Hepatic stellate cell (primary cell): ENCODE results near the gene CNOT4.
"Not testable (repeated sequence)": the region's sequence is repeated elsewhere in the genome, so short reads cannot be mapped to it uniquely, and the experiment has no call there.

ENCODE experiments used
- DNase-seq: peaks from one replicate; pipeline ENCODE4 v3.0.0; 2011; ENCODE audit warnings: low spot score

CNOT4 gene

DNA sequence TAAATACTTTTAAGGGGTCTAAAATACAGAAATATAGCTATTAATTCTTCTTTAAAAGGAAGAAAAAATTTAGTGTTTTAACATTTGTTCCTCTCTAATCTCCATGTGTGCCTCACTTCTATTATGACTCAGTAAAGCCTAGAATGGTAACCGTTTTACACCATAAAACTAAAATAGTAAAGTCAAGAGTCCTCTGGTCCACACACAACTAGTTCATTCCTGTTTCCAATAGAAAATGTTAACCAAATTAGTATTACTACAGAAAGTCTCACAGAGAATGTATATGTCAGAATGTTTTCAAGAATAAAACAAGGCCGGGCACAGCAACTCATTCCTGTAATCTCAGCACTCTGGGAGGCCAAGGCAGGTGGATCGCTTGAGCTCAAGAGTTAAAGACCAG is 55.8 kb downstream of the CNOT4 start:
- no peak for DNase-seq

DNA sequence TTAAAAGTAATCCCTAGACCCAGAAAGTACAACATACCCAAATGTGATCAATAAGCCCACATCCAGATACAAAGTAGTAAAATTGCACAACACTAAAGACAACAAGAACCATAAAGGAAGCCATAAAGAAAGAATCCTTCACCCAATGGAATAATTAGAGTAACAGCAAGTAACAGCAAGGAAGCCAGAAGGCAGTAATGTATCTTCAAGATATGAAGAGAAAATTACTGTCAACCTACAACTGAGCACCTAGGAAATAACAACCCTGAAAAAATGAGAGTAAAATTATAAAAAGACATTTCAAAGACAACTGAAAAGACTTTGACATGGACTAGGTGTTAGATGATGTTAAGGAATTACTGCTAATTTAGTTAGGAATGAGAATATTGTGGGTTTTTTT is 60.5 kb downstream of the CNOT4 start:
- DNase-seq: no peak

DNA sequence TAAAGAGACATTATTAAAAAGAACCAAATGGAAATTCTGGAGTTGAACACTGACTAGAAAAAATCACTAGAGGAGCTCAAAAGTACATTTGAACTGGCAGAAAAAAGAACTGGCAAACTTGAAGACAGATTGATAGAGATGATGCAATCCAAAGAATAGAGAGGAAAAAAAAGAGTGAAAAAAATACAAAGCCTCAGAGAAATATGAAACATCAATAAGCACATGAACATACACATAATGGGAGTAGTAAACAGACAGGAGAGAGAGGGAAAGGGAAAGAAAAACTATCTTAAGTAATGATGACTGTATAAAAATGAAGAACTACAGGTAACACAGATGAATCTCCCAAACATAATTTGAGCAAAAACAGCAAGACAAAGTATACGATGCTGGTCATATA is 61.1 kb downstream of the CNOT4 start:
- no peak for DNase-seq

DNA sequence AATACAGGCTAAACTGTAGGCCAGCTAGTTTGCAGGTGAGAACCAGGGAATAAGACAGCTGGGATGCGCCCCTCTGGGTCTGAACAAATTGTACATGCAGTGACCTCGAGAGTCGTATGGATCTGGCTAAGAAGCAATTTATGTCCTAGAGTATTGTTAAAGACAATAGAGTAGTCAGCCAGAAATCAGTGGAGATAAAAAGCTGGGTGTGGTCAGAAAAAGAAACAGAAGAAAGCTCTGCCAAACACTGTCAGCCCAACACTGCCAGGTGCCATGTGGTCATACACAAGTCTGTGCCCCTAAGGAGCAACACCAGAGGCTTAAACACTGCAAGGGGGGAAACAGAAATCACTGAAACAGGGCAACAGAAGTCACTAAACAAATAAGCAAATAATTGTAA is 62.2 kb downstream of the CNOT4 start:
- no peak for DNase-seq

DNA sequence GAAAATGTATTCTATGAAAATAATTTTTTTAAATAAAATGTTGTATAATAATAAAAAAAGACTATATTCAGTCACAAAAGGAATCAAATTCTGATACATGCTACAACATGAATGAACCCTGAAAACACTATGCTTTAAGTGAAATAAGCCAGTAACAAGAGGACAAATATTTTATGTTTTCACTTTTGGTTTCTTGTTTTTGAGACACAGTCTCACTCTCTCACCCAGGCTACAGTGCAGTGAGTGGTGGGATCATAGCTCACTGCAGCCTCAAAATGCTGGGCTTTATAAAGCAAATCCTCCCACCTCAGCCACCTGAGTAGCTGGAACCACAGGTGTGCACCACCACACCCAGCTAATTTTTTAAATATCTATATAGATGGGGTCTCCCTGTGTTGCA is 64.2 kb downstream of the CNOT4 start:
- DNase-seq: no peak

DNA sequence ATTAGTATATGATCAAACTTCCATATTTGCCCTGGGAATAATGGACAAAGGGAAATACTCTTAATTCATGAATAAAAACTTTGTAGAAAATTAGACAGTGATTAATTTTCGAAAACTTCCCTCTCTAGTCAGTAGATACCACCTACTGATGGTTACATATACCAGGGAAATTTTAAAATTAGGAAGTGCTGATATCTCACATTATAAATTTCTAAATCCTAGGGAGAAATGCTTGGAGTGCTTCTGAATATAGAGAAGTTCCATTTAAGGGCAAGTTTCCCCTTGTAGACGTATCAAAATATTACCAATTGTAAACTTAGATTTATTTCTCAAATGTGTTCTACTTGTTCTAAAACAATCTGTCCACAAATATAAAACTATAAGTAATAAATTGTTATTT is 64.6 kb downstream of the CNOT4 start:
- not testable (repeated sequence) for DNase-seq

GRCh38 chr7:135441791-135442190 is 68.1 kb downstream of the CNOT4 start:
- DNase-seq: no peak

DNA sequence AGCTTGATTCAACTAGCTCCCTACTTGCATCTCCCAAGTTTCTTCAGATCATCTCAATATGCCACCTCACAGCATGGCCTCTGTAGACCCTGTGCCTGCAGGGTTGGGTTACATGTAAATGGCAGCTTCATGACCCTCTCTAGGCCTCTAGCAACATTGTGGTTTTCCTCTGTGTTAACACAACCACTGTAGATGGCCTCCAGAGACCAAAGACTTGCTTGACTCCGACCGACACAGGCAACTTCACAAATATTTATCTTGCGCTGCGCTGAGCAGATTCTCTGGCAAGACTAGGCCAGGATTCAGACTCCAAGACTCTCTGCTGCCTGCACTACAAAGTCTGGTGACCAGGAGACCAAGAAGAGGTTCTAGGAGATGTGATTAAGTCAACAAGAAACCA is 75.9 kb downstream of the CNOT4 start:
- DNase-seq: no peak

DNA sequence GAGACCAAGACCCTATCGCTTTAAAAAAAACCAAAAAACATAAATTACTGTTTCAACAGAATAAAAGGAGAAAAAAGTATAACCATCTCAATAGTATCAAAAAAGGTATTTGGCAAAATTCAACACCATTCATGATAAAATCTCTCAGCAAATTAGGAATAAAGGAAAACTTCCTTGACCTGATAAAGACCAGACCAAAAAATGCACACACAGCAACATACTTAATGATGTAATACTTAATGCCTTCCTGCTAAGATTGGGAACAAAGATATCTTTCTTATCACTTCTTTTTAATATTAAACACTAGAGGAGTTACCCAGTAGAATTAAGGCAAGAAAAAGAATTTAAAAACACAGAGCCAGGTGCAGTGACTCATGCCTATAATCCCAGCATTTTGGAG is 79.3 kb downstream of the CNOT4 start:
- no peak for DNase-seq

GRCh38 chr7:135428879-135429278 is 81.0 kb downstream of the CNOT4 start:
- no peak for DNase-seq

- DNase-seq: no peak
These were observed 81.9 kb downstream of the CNOT4 start for GRCh38 chr7:135428011-135428410.

DNA sequence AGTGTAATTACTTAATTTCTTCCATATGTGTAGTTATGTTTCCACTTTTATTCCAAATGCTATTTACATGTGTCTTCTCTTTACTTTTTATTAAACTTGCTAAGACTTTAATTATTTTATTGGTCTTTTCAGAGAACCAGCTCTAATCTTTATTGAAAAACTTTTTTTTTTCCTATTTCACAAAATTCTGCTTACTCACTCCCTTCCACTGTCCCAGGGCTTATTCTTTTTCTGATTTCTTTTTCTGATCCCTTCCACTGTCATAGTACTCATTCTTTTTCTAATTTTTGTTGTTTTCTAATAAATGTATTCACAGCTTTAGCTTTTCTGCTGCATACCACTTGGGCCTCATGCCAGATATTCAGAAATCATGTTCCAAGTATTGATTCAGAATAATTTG is 82.7 kb downstream of the CNOT4 start:
- DNase-seq: no peak

DNA sequence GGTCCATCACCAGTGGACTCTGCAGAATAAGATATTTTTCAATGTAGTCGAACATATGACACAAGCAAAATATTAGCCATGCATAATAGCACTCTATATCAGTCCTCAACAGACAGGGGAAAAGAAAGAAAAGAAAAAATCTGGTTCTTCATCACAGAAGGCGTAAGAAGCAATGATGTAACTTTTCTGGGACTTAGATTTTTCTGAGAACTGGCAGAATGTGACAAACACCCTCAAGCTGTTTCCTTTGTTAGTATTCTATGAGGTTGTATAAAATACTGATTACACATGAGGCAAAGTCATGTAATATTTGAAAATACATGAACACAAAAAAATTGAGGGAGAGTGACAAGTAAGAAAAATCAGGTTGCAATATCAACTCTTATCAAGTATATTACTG is 84.9 kb downstream of the CNOT4 start:
- no peak for DNase-seq

DNA sequence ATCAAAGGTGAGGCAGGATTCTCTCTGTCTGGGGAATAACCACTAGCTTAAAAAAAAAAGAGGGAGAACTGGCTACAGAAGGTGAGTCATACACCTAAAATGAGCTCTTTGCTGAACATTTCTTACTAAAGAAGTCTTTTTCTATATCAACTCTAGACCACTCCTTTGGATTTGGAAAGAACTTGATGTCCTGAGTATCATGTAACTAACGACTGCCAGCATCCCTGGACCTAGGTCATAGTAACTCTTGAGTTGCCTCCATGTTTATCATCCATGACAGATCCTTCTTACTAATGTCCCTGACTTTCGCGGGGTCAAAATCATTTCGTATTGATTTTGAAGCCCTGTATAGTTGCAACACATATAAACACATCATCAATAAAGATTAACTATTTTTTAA is 89.1 kb downstream of the CNOT4 start:
- DNase-seq: no peak

DNA sequence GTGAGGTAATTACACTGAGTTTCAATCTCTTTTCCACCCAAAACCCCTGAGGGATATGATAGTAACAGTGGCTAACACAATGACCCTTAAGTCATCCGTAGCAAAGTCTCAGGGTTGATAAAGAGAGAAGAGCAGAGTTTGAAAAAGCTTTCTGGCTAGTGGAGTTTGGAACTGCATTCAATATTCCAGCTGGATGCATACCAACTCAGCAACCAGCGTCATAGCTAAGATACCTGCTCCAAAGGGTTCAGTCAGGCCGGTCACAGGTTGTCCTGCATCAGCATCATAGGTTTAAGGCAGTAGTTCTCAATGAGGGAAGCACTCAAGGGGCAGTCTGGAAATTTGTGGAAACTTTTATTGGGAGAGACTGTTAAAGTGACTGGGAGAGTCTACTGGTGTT is 93.5 kb downstream of the CNOT4 start:
- no peak for DNase-seq

GRCh38 chr7:135414850-135415439 is 95.0 kb downstream of the CNOT4 start:
- DNase-seq: no peak

- no peak for DNase-seq
These were observed 95.7 kb downstream of the CNOT4 start for GRCh38 chr7:135414208-135414607.

GRCh38 chr7:135411098-135411497 is 98.8 kb downstream of the CNOT4 start:
- DNase-seq: no peak

DNA sequence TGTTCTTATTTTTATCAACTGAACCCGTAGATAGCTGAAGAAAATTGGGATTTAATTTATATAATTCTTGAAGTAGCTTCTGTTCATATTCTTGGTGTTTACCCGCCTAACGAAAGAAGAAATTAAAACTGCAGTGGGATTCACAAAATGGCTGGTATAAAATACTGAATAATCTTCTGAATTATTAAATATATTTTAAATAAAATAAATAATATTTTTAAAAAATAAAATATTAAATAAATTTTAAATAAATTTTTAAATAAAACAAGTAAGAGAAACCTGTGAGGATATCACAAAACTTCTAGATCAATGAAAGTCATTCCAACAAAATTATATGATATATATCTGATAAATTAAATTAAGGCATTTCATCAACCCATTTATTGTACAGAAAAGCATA is 99.4 kb downstream of the CNOT4 start:
- no peak for DNase-seq

GRCh38 chr7:135409845-135410542 is 99.9 kb downstream of the CNOT4 start:
- no peak for DNase-seq

DNA sequence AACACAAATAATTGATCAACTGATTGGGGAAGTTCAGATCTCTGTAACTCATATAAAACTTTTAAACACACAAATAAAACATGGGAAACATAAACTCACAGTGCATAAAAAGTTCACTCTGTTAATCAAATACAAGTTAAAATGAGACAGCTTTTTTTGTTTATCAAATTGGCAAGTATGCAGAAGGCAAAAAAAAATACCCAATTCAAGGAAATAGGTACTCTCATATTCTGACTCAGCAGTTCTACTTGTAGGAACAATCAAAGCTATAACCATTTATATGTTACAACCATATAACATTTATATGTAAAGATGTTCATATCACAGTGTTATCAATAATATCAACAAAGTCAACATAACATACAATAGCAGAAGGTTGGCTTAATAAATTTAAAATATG is 102.0 kb downstream of the CNOT4 start:
- no peak for DNase-seq

DNA sequence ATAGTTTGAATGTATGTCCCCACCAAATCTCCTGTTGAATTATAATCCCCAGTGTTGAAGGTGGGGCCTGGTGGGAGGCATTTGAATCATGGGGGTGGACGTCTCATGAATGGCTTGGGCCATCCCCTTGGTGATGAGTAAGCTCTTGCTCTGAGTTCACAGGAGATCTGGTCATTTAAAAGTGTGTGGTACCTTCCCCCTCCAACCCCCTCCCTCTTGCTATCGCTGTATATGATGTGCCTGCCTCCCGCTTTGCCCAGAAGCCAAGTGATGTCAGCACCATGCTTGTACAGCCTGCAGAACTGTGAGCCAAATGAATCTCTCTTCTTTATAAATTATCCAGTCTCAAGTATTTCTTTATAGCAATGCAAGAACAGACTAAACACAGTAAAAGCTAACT is 103.0 kb downstream of the CNOT4 start:
- no peak for DNase-seq

DNA sequence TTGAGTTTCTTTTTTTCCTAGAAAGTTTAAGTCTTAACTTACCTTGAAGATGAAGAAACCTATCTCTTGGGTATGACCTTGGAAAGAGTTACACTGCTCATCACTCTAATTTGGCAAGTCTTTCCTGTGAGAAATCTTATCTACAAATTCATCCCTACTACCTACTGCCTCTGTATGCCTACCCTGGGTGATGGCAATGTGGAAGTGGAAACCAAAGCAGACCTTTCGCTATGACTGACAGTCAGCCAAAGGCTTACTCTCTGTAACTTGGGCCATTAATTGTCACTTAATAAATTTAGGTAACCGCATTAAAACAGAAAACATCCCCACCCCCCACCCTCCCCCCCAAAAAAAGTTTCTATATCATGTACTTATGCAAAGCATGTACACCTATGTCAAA is 103.9 kb downstream of the CNOT4 start:
- no peak for DNase-seq

DNA sequence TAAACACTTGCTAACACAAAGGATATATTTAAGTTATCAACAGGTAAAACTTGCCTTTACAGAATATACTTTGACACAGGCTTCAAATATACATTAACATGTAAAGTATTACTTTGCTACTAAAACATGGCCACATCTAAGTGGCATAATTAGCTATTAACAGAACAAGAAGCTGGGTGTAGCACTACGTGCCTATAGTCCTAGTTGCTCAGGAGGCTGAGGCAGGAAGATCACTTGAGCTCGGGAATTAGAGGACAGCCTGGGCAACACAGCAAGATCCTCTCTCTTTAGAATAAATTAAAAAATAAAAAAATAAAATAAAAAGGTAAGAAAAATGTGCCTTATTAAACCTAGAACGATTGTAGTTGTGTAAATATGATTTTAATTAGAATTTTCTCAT is 106.6 kb downstream of the CNOT4 start:
- no peak for DNase-seq
